SK-N-SH treated with all-trans-retinoic acid at 6 μM for 48 hours (cell line): ENCODE data around the gene TCERG1.
"Not testable (repeated sequence)": the region's sequence is repeated elsewhere in the genome, so short reads cannot be mapped to it uniquely, and the experiment has no call there.

ENCODE experiments used
- ATAC-seq: fragments of 200-7000 bp; cut with Tn5 transposase; 3 replicates; pipeline ENCODE4 v1.9.1; 2020; ENCODE audit warnings: mild to moderate bottlenecking, moderate library complexity
- BACH2 ChIP-seq: fragments of 250-450 bp; sonication (Bioruptor Pico); IDR thresholded peaks from 2 replicates; pipeline ENCODE4 v1.9.0; 2021; ENCODE audit warnings: mild to moderate bottlenecking, borderline replicate concordance
- CSDC2 ChIP-seq: fragments of 250-450 bp; sonication (Bioruptor Pico); IDR thresholded peaks from 2 replicates; pipeline ENCODE4 v1.5.0; 2020; ENCODE audit warnings: mild to moderate bottlenecking, moderate library complexity
- ESRRG ChIP-seq: fragments of 250-450 bp; sonication (Bioruptor Pico); IDR thresholded peaks from 2 replicates; pipeline ENCODE4 v1.6.1; 2021; ENCODE audit warnings: mild to moderate bottlenecking
- GLIS3 ChIP-seq: fragments of 250-450 bp; sonication (Bioruptor Pico); IDR thresholded peaks from 2 replicates; pipeline ENCODE4 v1.5.0; 2020; ENCODE audit warnings: mild to moderate bottlenecking, moderate library complexity
- ISL1 ChIP-seq: fragments of 250-450 bp; sonication (Bioruptor Pico); IDR thresholded peaks from 2 replicates; pipeline ENCODE4 v2.1.2; 2022; ENCODE audit warnings: mild to moderate bottlenecking, moderate library complexity
- OSR1 ChIP-seq: fragments of 250-450 bp; sonication (Bioruptor Pico); IDR thresholded peaks from 2 replicates; pipeline ENCODE4 v1.8.0; 2022; ENCODE audit warnings: moderate library complexity, mild to moderate bottlenecking, inconsistent platforms
- PPARA ChIP-seq: fragments of 250-450 bp; sonication (Bioruptor Pico); IDR thresholded peaks from 2 replicates; pipeline ENCODE4 v1.5.0; 2020; ENCODE audit warnings: mild to moderate bottlenecking, borderline replicate concordance
- TCF4 ChIP-seq: fragments of 250-450 bp; sonication (Bioruptor Pico); IDR thresholded peaks from 2 replicates; pipeline ENCODE4 v1.8.0; 2021; ENCODE audit warnings: mild to moderate bottlenecking, moderate library complexity, borderline replicate concordance
- TOX ChIP-seq: fragments of 250-450 bp; sonication (Bioruptor Pico); IDR thresholded peaks from 2 replicates; pipeline ENCODE4 v1.8.0; 2021; ENCODE audit warnings: mild to moderate bottlenecking, moderate library complexity, borderline replicate concordance
- ZC3H10 ChIP-seq: fragments of 250-450 bp; sonication (Bioruptor Pico); IDR thresholded peaks from 2 replicates; pipeline ENCODE4 v1.5.1; 2021; ENCODE audit warnings: mild to moderate bottlenecking, moderate library complexity
- ZFP3 ChIP-seq: fragments of 250-450 bp; sonication (Bioruptor Pico); IDR thresholded peaks from 2 replicates; pipeline ENCODE4 v1.5.0; 2020; ENCODE audit warnings: mild to moderate bottlenecking, moderate library complexity
- ZFP30 ChIP-seq: fragments of 450-650 bp; formaldehyde crosslinking; IDR thresholded peaks from 2 replicates; pipeline ENCODE4 v1.5.0; 2022; ENCODE audit warnings: mild to moderate bottlenecking, moderate library complexity
- ZNF565 ChIP-seq: fragments of 450-650 bp; formaldehyde crosslinking; conservative IDR thresholded peaks from 2 replicates; pipeline ENCODE4 v1.5.0; 2020; ENCODE audit warnings: low read depth, mild to moderate bottlenecking, moderate library complexity
- ZNF70 ChIP-seq: fragments of 450-650 bp; formaldehyde crosslinking; IDR thresholded peaks from 2 replicates; pipeline ENCODE4 v1.5.0; 2020; ENCODE audit warnings: mild to moderate bottlenecking, moderate library complexity
- ZNF8 ChIP-seq: fragments of 450-650 bp; formaldehyde crosslinking; IDR thresholded peaks from 2 replicates; pipeline ENCODE4 v1.5.0; 2020; ENCODE audit warnings: mild to moderate bottlenecking, moderate library complexity
- TF ChIP-seq, protein P1 (sequence below): fragments of 250-450 bp; sonication (Bioruptor Pico); IDR thresholded peaks from 2 replicates; pipeline ENCODE4 v1.5.1; 2021; ENCODE audit warnings: mild to moderate bottlenecking, moderate library complexity
- TF ChIP-seq, protein P2 (sequence below): fragments of 250-450 bp; sonication (Bioruptor Pico); IDR thresholded peaks from 2 replicates; pipeline ENCODE4 v1.8.0; 2020; ENCODE audit warnings: mild to moderate bottlenecking, moderate library complexity, borderline replicate concordance
- TF ChIP-seq, protein P3 (sequence below): fragments of 250-450 bp; sonication (Bioruptor Pico); IDR thresholded peaks from 2 replicates; pipeline ENCODE4 v1.5.0; 2020; ENCODE audit warnings: mild to moderate bottlenecking, moderate library complexity
- TF ChIP-seq, protein P4 (sequence below): fragments of 250-450 bp; sonication (Bioruptor Pico); IDR thresholded peaks from 2 replicates; pipeline ENCODE4 v1.8.0; 2021; ENCODE audit warnings: low read depth, mild to moderate bottlenecking, moderate library complexity, borderline replicate concordance
- TF ChIP-seq, protein P5 (sequence below): fragments of 250-450 bp; sonication (Bioruptor Pico); IDR thresholded peaks from 2 replicates; pipeline ENCODE4 v1.5.1; 2020; ENCODE audit warnings: low read depth, mild to moderate bottlenecking, moderate library complexity

The TCERG1 gene

DNA sequence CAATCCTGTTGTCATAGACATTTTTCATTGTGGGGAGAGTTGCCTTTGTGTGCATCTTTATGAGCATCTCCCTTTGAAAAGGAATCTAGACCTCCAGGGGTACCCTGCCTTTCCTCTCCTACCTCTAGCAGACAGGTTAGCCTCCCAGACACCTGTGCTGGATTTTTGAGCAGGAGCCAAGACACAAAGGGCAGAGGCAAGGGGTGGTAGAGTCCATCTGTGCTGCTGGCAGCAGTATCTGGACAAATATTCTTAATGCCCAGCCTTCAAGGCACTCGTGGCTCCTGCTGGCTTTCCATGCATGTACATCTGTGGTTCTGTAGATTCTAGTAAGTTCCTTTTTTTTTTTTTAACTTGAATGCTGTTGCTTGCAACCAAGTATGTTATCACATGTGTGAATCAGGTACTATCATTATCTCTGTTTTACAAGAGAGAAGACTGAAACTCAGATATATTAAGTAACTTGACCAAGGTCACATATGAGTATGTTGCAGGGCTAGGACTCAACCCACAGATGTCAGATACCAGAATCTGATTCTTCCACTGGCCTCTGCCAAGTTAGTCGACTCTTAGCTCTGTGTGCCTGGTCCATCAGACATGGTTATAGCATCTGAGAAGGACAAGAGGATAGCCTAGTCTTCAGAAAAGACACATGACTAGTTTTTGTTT lies 101.8 kb downstream of the TCERG1 start:
- no peak for TF ChIP-seq TCF4 (CRISPR knock-in tag)
- no peak for TF ChIP-seq ZNF565
- no peak for TF ChIP-seq OSR1 (CRISPR knock-in tag)
- TF ChIP-seq, protein P1, sequence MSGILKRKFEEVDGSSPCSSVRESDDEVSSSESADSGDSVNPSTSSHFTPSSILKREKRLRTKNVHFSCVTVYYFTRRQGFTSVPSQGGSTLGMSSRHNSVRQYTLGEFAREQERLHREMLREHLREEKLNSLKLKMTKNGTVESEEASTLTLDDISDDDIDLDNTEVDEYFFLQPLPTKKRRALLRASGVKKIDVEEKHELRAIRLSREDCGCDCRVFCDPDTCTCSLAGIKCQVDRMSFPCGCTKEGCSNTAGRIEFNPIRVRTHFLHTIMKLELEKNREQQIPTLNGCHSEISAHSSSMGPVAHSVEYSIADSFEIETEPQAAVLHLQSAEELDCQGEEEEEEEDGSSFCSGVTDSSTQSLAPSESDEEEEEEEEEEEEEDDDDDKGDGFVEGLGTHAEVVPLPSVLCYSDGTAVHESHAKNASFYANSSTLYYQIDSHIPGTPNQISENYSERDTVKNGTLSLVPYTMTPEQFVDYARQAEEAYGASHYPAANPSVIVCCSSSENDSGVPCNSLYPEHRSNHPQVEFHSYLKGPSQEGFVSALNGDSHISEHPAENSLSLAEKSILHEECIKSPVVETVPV (CRISPR knock-in tag): no peak
- TF ChIP-seq, protein P2, sequence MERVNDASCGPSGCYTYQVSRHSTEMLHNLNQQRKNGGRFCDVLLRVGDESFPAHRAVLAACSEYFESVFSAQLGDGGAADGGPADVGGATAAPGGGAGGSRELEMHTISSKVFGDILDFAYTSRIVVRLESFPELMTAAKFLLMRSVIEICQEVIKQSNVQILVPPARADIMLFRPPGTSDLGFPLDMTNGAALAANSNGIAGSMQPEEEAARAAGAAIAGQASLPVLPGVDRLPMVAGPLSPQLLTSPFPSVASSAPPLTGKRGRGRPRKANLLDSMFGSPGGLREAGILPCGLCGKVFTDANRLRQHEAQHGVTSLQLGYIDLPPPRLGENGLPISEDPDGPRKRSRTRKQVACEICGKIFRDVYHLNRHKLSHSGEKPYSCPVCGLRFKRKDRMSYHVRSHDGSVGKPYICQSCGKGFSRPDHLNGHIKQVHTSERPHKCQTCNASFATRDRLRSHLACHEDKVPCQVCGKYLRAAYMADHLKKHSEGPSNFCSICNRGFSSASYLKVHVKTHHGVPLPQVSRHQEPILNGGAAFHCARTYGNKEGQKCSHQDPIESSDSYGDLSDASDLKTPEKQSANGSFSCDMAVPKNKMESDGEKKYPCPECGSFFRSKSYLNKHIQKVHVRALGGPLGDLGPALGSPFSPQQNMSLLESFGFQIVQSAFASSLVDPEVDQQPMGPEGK: no peak
- TF ChIP-seq ZC3H10: no peak
- no peak for TF ChIP-seq BACH2 (CRISPR knock-in tag)
- TF ChIP-seq, all 23 proteins: peak for 0
- ATAC-seq: no peak

DNA sequence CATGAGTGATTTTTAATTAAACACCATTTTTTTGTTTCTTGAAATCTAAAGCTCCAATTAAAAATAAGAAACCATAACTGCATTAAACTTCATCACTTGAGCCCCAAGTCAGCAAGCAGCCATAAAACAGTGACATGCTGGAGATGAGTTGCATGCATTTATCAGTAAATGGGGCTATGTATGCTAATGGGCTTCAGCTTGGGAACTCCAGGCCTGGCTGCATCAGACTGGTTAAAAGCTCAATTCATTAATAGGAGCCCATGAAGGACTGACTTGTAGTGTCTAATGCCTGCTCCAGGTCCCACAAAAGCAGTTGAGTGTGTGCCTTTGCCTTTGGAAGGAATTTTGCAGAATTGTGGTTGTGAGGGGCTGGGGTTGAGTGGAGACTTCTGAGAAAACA lies 102.5 kb downstream of the TCERG1 start:
- TF ChIP-seq, protein P3, sequence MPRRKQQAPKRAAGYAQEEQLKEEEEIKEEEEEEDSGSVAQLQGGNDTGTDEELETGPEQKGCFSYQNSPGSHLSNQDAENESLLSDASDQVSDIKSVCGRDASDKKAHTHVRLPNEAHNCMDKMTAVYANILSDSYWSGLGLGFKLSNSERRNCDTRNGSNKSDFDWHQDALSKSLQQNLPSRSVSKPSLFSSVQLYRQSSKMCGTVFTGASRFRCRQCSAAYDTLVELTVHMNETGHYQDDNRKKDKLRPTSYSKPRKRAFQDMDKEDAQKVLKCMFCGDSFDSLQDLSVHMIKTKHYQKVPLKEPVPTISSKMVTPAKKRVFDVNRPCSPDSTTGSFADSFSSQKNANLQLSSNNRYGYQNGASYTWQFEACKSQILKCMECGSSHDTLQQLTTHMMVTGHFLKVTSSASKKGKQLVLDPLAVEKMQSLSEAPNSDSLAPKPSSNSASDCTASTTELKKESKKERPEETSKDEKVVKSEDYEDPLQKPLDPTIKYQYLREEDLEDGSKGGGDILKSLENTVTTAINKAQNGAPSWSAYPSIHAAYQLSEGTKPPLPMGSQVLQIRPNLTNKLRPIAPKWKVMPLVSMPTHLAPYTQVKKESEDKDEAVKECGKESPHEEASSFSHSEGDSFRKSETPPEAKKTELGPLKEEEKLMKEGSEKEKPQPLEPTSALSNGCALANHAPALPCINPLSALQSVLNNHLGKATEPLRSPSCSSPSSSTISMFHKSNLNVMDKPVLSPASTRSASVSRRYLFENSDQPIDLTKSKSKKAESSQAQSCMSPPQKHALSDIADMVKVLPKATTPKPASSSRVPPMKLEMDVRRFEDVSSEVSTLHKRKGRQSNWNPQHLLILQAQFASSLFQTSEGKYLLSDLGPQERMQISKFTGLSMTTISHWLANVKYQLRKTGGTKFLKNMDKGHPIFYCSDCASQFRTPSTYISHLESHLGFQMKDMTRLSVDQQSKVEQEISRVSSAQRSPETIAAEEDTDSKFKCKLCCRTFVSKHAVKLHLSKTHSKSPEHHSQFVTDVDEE (CRISPR knock-in tag): no peak
- TF ChIP-seq TOX (CRISPR knock-in tag): no peak
- TF ChIP-seq GLIS3 (CRISPR knock-in tag): no peak
- TF ChIP-seq OSR1 (CRISPR knock-in tag): no peak
- TF ChIP-seq ZNF8: no peak
- no peak for TF ChIP-seq ZFP30 (CRISPR knock-in tag)
- no peak for TF ChIP-seq ZFP3 (CRISPR knock-in tag)
- TF ChIP-seq, protein P1 (CRISPR knock-in tag): no peak
- TF ChIP-seq BACH2 (CRISPR knock-in tag): no peak
- TF ChIP-seq, protein P4, sequence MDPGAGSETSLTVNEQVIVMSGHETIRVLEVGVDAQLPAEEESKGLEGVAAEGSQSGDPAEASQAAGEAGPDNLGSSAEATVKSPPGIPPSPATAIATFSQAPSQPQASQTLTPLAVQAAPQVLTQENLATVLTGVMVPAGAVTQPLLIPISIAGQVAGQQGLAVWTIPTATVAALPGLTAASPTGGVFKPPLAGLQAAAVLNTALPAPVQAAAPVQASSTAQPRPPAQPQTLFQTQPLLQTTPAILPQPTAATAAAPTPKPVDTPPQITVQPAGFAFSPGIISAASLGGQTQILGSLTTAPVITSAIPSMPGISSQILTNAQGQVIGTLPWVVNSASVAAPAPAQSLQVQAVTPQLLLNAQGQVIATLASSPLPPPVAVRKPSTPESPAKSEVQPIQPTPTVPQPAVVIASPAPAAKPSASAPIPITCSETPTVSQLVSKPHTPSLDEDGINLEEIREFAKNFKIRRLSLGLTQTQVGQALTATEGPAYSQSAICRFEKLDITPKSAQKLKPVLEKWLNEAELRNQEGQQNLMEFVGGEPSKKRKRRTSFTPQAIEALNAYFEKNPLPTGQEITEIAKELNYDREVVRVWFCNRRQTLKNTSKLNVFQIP: no peak
- TF ChIP-seq ESRRG (CRISPR knock-in tag): no peak
- no peak for TF ChIP-seq CSDC2 (CRISPR knock-in tag)
- no peak for TF ChIP-seq ZNF565
- TF ChIP-seq PPARA (CRISPR knock-in tag): no peak
- TF ChIP-seq ISL1 (CRISPR knock-in tag): no peak
- TF ChIP-seq, protein P5, sequence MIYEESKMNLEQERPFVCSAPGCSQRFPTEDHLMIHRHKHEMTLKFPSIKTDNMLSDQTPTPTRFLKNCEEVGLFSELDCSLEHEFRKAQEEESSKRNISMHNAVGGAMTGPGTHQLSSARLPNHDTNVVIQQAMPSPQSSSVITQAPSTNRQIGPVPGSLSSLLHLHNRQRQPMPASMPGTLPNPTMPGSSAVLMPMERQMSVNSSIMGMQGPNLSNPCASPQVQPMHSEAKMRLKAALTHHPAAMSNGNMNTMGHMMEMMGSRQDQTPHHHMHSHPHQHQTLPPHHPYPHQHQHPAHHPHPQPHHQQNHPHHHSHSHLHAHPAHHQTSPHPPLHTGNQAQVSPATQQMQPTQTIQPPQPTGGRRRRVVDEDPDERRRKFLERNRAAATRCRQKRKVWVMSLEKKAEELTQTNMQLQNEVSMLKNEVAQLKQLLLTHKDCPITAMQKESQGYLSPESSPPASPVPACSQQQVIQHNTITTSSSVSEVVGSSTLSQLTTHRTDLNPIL (CRISPR knock-in tag): no peak
- ATAC-seq: no peak

DNA sequence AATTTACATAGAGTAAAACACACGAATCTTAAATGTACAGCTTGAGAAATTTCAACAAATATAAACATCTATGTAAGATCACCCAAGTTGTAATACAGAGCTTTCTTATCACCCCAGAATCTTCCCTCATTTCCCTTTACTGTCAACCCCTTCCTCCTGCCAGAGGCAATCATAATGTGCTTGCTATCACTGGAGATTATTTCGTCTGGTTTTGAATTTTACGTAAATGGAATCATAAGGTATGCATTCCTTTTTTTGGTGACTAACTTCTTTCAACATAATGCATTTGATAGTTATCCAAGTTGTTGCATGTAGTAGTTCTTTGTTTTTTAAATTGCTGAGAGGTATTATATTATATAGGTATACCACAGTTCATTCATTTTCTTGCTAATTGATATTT lies 106.3 kb downstream of the TCERG1 start:
- no peak for ATAC-seq
- TF ChIP-seq, protein P5 (CRISPR knock-in tag): no peak
- no peak for TF ChIP-seq ZNF70 (CRISPR knock-in tag)
- TF ChIP-seq ZNF565: no peak
- TF ChIP-seq BACH2 (CRISPR knock-in tag): no peak
- no peak for TF ChIP-seq ZC3H10

DNA sequence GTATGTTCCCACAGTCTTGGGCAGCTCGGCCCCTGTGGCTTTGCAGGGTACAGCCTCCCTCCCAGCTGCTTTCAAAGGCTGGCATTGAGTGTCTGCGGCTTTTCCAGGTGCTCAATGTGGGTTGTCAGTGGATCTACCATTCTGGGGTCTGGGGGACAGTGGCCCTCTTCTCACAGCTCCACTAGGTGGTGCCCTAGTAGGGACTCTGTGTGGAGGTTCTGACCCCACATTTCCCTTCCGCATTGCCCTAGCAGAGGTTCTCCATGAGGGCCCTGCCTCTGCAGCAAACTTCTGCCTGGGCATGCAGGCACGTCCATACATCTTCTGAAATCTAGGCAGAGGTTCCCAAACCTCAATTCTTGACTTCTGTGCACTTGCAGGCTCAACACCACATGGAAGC lies 109.8 kb downstream of the TCERG1 start:
- not testable (repeated sequence) for ATAC-seq
